ENCODE results near the gene RPS17. TPM values are rescaled to one million over a fixed set of nuclear protein-coding genes. Genes with fewer than 3 reads are reported as not detected.

The RPS17 gene
- total RNA-seq, 1 experiment from 2014 or later, result 1,992 TPM

- H3K36me3 ChIP-seq (ENCODE audit: control insufficient read depth, insufficient read depth, low read length), result no peaks in the 10 kb centered on the region
- no peak for DNase-seq
- Mint-ChIP-seq H3K4me1 (ENCODE audit: low read depth, unreplicated experiment) (no peaks in the 10 kb centered on the region), H3K9me3 (ENCODE audit: unreplicated experiment) (no peaks in the 10 kb centered on the region), H3K27ac (ENCODE audit: unreplicated experiment) (no peak overlapping the region), H3K4me3 (ENCODE audit: unreplicated experiment) (no peak overlapping the region), H3K36me3 (ENCODE audit: insufficient read depth, unreplicated experiment) (no peaks in the 10 kb centered on the region), H3K27me3 (ENCODE audit: insufficient read depth, unreplicated experiment) (no peaks in the 10 kb centered on the region)
- H3K9me3 ChIP-seq, result no peaks in the 10 kb centered on the region
- ChIA-PET POLR2A (no interaction called here), CTCF (no interaction called here)
- no peaks in the 10 kb centered on the region; the same call in 1 of the 2 replicates for H3K27me3 ChIP-seq (replicated peaks; ENCODE audit: control insufficient read depth, insufficient read depth, low read length)
- no TSS peak for BruUV-seq (replicated peaks)
- H3K4me1 ChIP-seq, result no peaks in the 10 kb centered on the region
- H3K4me3 ChIP-seq (ENCODE audit: low read depth, low read length), result no peak overlapping the region
- intact Hi-C loops (cut with micrococcal nuclease; ENCODE audit: unreplicated experiment), result no loop called here
- TF ChIP-seq, protein P1, sequence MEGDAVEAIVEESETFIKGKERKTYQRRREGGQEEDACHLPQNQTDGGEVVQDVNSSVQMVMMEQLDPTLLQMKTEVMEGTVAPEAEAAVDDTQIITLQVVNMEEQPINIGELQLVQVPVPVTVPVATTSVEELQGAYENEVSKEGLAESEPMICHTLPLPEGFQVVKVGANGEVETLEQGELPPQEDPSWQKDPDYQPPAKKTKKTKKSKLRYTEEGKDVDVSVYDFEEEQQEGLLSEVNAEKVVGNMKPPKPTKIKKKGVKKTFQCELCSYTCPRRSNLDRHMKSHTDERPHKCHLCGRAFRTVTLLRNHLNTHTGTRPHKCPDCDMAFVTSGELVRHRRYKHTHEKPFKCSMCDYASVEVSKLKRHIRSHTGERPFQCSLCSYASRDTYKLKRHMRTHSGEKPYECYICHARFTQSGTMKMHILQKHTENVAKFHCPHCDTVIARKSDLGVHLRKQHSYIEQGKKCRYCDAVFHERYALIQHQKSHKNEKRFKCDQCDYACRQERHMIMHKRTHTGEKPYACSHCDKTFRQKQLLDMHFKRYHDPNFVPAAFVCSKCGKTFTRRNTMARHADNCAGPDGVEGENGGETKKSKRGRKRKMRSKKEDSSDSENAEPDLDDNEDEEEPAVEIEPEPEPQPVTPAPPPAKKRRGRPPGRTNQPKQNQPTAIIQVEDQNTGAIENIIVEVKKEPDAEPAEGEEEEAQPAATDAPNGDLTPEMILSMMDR (IDR thresholded peaks at IDR 0.05; ENCODE audit: insufficient read depth in 1 of 2, low read depth in 1 of 2, low read length in 1 of 2, severe bottlenecking in 1 of 2, unreplicated experiment in 1 of 2), result no peak
Observed at GRCh38 chr15:82554849-82555248, 14.6 kb upstream of the RPS17 start.

DNA sequence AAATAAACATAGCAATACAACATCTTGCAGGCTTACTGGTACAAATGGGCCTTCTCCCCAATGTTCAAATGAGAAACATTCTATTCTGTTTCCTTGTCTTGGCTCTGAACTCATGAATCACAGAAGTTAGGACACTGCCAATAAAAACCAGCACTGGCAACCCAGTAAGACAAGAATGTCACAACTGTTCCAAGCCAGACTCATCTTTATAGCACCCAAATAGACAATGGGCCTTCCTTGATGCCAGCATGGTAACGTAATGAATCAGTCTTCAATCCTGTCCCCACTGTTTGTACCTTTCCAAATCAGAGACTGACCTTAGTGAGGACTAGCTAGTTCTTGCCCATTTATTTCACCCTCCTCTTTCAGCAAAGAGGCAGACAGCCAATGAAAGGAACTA, 14.1 kb upstream of the RPS17 start:
- BruUV-seq (replicated peaks), result no TSS peak
- no peak overlapping the region for H3K4me3 Mint-ChIP-seq (ENCODE audit: unreplicated experiment)
- no peaks in the 10 kb centered on the region; the same call in 1 of the 2 replicates for H3K27me3 ChIP-seq (replicated peaks; ENCODE audit: control insufficient read depth, insufficient read depth, low read length)
- no peaks in the 10 kb centered on the region for H3K27me3 Mint-ChIP-seq (ENCODE audit: insufficient read depth, unreplicated experiment)
- no peak overlapping the region for H3K27ac Mint-ChIP-seq (ENCODE audit: unreplicated experiment)
- H3K4me3 ChIP-seq (ENCODE audit: low read depth, low read length), result no peak overlapping the region
- TF ChIP-seq, protein P1 (IDR thresholded peaks at IDR 0.05; ENCODE audit: insufficient read depth in 1 of 2, low read depth in 1 of 2, low read length in 1 of 2, severe bottlenecking in 1 of 2, unreplicated experiment in 1 of 2), result no peak
- ChIA-PET POLR2A (no interaction called here), CTCF (no interaction called here)
- no peaks in the 10 kb centered on the region for H3K36me3 Mint-ChIP-seq (ENCODE audit: insufficient read depth, unreplicated experiment)
- H3K4me1 Mint-ChIP-seq (ENCODE audit: low read depth, unreplicated experiment), result no peaks in the 10 kb centered on the region
- H3K9me3 Mint-ChIP-seq (ENCODE audit: unreplicated experiment), result no peaks in the 10 kb centered on the region
- intact Hi-C loops (cut with micrococcal nuclease; ENCODE audit: unreplicated experiment), result no loop called here
- H3K36me3 ChIP-seq (ENCODE audit: control insufficient read depth, insufficient read depth, low read length), result no peaks in the 10 kb centered on the region
- DNase-seq, result no peak
- H3K4me1 ChIP-seq, result no peaks in the 10 kb centered on the region
- no peaks in the 10 kb centered on the region for H3K9me3 ChIP-seq

DNA sequence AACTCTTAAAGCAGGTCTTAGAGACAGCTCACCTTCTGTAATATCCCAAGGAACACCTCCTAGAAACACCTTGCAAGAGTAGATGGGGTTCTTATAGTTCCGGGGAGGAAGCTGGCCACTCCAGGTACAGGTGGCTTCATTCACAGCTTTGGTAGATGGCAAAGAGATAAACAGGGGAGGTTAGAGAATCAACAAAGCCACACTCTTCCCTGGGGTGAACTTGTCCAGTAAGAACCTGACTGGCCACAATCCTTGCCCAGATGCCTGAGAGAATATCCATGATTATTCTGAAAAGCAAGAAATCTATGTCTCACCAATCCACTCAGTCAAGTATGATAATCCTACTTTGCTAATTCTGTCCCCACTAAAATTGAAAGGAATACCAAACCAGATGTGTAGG, 13.6 kb upstream of the RPS17 start:
- ChIA-PET CTCF (no interaction called here), POLR2A (no interaction called here)
- Histone ChIP-seq H3K9me3 (no peaks in the 10 kb centered on the region), H3K4me1 (no peaks in the 10 kb centered on the region), H3K4me3 (ENCODE audit: low read depth, low read length) (no peak overlapping the region), H3K27me3 (replicated peaks; ENCODE audit: control insufficient read depth, insufficient read depth, low read length) (no peaks in the 10 kb centered on the region; the same call in 1 of the 2 replicates), H3K36me3 (ENCODE audit: control insufficient read depth, insufficient read depth, low read length) (no peaks in the 10 kb centered on the region)
- intact Hi-C loops (cut with micrococcal nuclease; ENCODE audit: unreplicated experiment), result no loop called here
- H3K27ac Mint-ChIP-seq (ENCODE audit: unreplicated experiment), result no peak overlapping the region
- BruUV-seq (replicated peaks), result no TSS peak
- no peaks in the 10 kb centered on the region for H3K4me1 Mint-ChIP-seq (ENCODE audit: low read depth, unreplicated experiment)
- H3K9me3 Mint-ChIP-seq (ENCODE audit: unreplicated experiment), result no peaks in the 10 kb centered on the region
- no peak overlapping the region for H3K4me3 Mint-ChIP-seq (ENCODE audit: unreplicated experiment)
- H3K36me3 Mint-ChIP-seq (ENCODE audit: insufficient read depth, unreplicated experiment), result no peaks in the 10 kb centered on the region
- DNase-seq, result no peak
- H3K27me3 Mint-ChIP-seq (ENCODE audit: insufficient read depth, unreplicated experiment), result no peaks in the 10 kb centered on the region
- TF ChIP-seq, protein P1 (IDR thresholded peaks at IDR 0.05; ENCODE audit: insufficient read depth in 1 of 2, low read depth in 1 of 2, low read length in 1 of 2, severe bottlenecking in 1 of 2, unreplicated experiment in 1 of 2), result no peak
